LNCaP clone FGC (cell line): Measurements from ENCODE around the gene SPATA9.

ENCODE experiments used
- DNase-seq: peaks from one replicate; pipeline ENCODE4 v3.0.0-alpha.2; 2011; ENCODE audit warnings: low read depth
- H3K4me3 ChIP-seq: 2 replicates; pipeline ENCODE4 v1.5.1; 2011; ENCODE audit warnings: mild to moderate bottlenecking, low read depth, low read length, control low read depth
- CTCF ChIP-seq: IDR thresholded peaks from 2 replicates; pipeline ENCODE4 v1.5.1; 2012; ENCODE audit warnings: mild to moderate bottlenecking; ENCODE audit not compliant: control insufficient read depth, insufficient read depth; ENCODE audit errors: extremely low read depth

SPATA9 gene

GRCh38 chr5:95669985-95670384 is 12.8 kb downstream of the SPATA9 start:
- DNase-seq, result no peak
- no peak for TF ChIP-seq CTCF
- no peak overlapping the region for H3K4me3 ChIP-seq

GRCh38 chr5:95669540-95669939 is 13.3 kb downstream of the SPATA9 start:
- H3K4me3 ChIP-seq, result no peak overlapping the region
- DNase-seq, result no peak
- TF ChIP-seq CTCF, result no peak

- DNase-seq, result no peak
- TF ChIP-seq CTCF, result no peak
- no peak overlapping the region for H3K4me3 ChIP-seq
Observed at GRCh38 chr5:95668728-95669127, 14.1 kb downstream of the SPATA9 start.

DNA sequence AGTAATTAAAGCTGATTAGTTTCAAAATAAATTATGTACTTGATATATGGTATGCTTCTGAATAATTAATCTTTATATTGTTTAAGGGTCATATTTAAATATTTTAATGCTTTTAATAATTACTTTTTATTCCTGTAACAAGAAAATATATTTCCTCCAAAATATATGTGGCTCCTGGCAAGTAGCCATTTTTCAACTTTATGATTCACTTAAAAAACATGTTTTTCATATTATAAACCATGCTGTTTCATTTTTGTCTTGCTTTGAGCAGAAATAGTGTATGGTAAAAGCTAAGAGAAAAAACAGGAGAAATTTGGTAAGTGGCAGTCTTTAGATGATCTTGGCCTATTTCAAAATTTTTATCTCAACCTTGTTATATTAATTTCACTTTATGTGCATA is 14.6 kb downstream of the SPATA9 start:
- no peak for TF ChIP-seq CTCF
- H3K4me3 ChIP-seq, result no peak overlapping the region
- DNase-seq, result no peak

DNA sequence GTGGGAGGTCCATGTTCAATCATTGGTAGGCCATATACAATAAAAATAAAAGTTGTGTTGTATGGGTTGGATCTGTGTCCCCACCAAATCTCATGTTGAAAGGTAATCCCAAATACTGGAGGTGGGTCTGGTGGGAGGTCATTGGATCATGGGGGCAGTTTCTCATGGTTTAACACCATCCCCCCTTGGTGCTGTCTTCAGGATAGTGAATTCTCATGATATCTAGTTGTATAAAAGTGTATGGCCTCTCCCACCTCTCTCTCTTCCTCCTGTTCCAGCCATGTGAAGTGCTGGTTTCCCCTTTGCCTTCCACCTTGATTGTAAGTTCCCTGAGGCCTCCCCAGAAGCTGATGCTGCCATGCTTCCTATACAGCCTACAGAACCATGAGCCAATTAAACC is 15.1 kb downstream of the SPATA9 start:
- H3K4me3 ChIP-seq, result no peak overlapping the region
- no peak for TF ChIP-seq CTCF
- no peak for DNase-seq

DNA sequence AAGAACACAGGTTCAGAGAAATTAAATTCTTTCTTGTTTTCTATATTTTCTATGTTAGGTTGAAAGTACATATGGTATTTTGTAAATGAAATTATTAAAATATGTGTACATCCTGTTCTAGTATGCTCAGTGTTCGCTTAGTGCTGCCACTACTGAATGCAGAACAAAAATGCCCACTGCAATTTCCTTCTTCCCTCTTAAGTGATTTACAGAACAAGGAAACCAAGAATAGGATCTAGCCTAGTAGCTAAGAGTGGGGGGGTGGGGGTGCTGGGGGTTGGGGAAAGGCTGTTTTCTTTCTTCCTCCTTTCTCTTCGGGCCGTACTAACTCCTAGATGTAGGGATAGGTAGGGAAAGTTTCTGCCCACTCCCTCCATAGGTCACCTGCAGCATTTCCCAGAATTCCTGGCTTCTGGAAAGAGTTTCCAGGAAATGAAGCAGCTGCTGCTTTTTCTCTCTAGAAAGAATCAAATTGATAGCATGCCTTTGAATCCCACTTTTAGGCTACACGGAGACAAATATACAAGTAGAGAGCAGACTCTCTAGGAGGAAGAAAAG is 15.7 kb downstream of the SPATA9 start:
- TF ChIP-seq CTCF, result no peak
- H3K4me3 ChIP-seq, result no peak overlapping the region
- DNase-seq, result no peak

GRCh38 chr5:95664204-95664786 is 18.5 kb downstream of the SPATA9 start:
- no peak overlapping the region for H3K4me3 ChIP-seq
- DNase-seq, result no peak
- TF ChIP-seq CTCF, result peak; percentile 74
